ENCODE results near the gene PLCB1.

Gene PLCB1

GRCh38 chr20:8246153-8246552 lies 114.1 kb downstream of the PLCB1 start:
- Mint-ChIP-seq H3K27me3 (ENCODE audit: low read depth, poor library complexity) (peaks cover 4% of the 10 kb centered on the region), H3K9me3 (no peaks in the 10 kb centered on the region), H3K36me3 (ENCODE audit: low read depth) (no peaks in the 10 kb centered on the region), H3K4me1 (peaks cover 32% of the 10 kb centered on the region), H3K27ac (no peak overlapping the region), H3K4me3 (no peak overlapping the region)
- TF ChIP-seq CTCF (IDR thresholded peaks at IDR 0.05), result no peak
- DNase-seq, result no peak

DNA sequence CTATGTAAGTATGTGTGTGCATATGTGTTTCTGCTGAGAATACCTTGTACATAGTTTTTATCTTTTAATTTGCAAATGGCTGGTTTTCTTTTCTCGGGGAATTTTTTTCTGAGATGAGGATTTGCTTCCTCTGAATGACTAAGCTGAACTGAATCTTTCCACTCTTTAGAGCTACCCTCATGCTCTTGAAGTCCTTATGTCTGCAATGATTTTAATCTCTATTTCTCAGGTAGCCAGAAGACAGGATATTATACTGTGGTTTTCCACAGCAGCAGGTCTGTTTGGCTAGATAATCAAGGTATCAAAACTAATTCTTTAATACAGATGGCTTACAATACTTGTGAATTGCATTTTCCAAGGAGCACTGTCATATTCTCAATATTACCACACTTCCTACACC lies 114.7 kb downstream of the PLCB1 start:
- peaks cover 38% of the 10 kb centered on the region for H3K4me1 Mint-ChIP-seq
- H3K9me3 Mint-ChIP-seq, result no peaks in the 10 kb centered on the region
- H3K27ac Mint-ChIP-seq, result no peak overlapping the region
- no peak overlapping the region for H3K4me3 Mint-ChIP-seq
- peaks cover 4% of the 10 kb centered on the region for H3K27me3 Mint-ChIP-seq (ENCODE audit: low read depth, poor library complexity)
- TF ChIP-seq CTCF (IDR thresholded peaks at IDR 0.05), result no peak
- no peaks in the 10 kb centered on the region for H3K36me3 Mint-ChIP-seq (ENCODE audit: low read depth)
- DNase-seq, result no peak

DNA sequence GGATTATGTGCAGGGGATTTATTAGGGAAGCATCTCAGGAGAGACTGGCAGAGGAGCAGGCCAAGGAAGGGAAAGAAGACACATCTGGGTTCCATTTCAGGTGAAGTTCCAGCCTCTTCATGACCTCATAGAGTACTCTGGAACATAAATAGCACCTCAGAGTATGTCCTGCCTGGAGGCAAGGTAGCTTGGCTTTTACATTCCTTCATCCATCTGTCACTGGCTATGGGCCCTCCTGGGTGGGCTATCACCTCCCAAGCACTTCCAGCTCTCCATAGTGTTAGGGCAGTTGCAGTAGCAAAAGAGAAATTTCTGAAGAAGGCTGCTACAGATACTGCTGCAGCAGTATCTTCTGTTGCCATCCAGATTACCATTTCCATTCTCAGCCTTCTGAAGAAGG lies 116.0 kb downstream of the PLCB1 start:
- H3K9me3 Mint-ChIP-seq, result no peaks in the 10 kb centered on the region
- no peak overlapping the region for H3K4me3 Mint-ChIP-seq
- no peak overlapping the region for H3K27ac Mint-ChIP-seq
- peaks cover 34% of the 10 kb centered on the region for H3K4me1 Mint-ChIP-seq
- no peaks in the 10 kb centered on the region for H3K36me3 Mint-ChIP-seq (ENCODE audit: low read depth)
- H3K27me3 Mint-ChIP-seq (ENCODE audit: low read depth, poor library complexity), result peaks cover 4% of the 10 kb centered on the region
- TF ChIP-seq CTCF (IDR thresholded peaks at IDR 0.05), result no peak
- no peak for DNase-seq

GRCh38 chr20:8249634-8250033 lies 117.6 kb downstream of the PLCB1 start:
- peaks cover 34% of the 10 kb centered on the region for H3K4me1 Mint-ChIP-seq
- H3K4me3 Mint-ChIP-seq, result peak overlapping the region; percentile 5
- DNase-seq, result no peak
- no peak overlapping the region for H3K27ac Mint-ChIP-seq
- H3K27me3 Mint-ChIP-seq (ENCODE audit: low read depth, poor library complexity), result peaks cover 4% of the 10 kb centered on the region
- H3K9me3 Mint-ChIP-seq, result no peaks in the 10 kb centered on the region
- no peaks in the 10 kb centered on the region for H3K36me3 Mint-ChIP-seq (ENCODE audit: low read depth)
- TF ChIP-seq CTCF (IDR thresholded peaks at IDR 0.05), result no peak

DNA sequence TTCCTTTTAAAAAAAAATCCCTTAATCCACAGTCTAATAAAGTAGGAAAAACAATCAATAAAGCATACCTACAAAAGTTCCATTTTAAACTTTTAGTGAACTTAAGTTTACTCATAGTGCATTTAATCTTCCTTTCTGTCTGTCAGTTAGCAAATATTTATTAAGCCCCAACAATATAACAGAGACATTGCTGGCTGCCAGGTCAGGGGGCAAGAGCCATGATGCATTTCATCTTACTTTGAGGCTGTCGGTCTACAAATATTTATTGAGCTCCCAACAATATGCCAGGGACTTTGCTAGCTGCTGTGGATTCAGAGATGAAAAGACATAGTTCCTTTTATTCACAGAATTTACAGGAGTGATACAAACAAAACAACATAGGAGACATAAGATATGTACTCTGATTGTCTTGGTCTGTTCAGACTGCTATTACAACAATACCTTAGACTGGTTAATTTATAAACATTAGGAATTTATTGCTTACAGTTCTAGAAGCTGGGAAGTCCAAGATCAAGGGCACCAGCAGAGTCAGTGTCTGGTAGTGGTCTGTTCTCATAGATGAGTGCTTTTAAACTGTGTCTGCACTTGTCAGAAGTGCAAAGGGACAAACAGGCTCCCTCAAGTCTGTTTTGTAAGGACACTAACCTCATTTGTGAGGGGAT lies 118.6 kb downstream of the PLCB1 start:
- Mint-ChIP-seq H3K27me3 (ENCODE audit: low read depth, poor library complexity) (peaks cover 4% of the 10 kb centered on the region), H3K9me3 (no peaks in the 10 kb centered on the region), H3K4me3 (peak overlapping the region; percentile 19), H3K36me3 (ENCODE audit: low read depth) (no peaks in the 10 kb centered on the region), H3K4me1 (peaks cover 34% of the 10 kb centered on the region), H3K27ac (no peak overlapping the region)
- DNase-seq, result no peak
- TF ChIP-seq CTCF (IDR thresholded peaks at IDR 0.05), result no peak

DNA sequence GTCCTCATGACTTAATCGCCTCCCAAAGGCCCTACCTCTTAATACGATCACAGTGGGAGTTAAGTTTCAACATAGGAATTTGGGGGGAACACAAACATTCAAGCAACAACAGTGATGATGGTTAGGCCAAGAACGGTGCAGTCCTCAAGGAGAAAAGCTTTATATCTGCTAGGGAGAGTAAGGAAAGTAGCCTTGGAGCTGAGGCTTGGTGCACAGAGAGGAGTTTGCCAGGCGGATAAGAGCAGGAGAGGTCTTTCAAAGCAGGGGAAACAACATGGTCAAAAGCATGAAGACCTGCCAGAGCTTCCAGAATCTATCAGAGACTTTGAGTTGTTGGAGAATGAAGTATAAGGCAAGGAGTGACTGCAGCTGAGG lies 119.1 kb downstream of the PLCB1 start:
- Mint-ChIP-seq H3K9me3 (no peaks in the 10 kb centered on the region), H3K27ac (no peak overlapping the region), H3K27me3 (ENCODE audit: low read depth, poor library complexity) (peaks cover 4% of the 10 kb centered on the region), H3K4me3 (peak overlapping the region; percentile 19), H3K4me1 (peaks cover 34% of the 10 kb centered on the region), H3K36me3 (ENCODE audit: low read depth) (no peaks in the 10 kb centered on the region)
- no peak for TF ChIP-seq CTCF (IDR thresholded peaks at IDR 0.05)
- DNase-seq, result no peak
